Measurements from ENCODE around the gene STH. TPM values are rescaled to one million over a fixed set of nuclear protein-coding genes. Genes with fewer than 3 reads are reported as not detected.

STH gene
- total RNA-seq, 1 donor from 2014 or later, result not detected

DNA sequence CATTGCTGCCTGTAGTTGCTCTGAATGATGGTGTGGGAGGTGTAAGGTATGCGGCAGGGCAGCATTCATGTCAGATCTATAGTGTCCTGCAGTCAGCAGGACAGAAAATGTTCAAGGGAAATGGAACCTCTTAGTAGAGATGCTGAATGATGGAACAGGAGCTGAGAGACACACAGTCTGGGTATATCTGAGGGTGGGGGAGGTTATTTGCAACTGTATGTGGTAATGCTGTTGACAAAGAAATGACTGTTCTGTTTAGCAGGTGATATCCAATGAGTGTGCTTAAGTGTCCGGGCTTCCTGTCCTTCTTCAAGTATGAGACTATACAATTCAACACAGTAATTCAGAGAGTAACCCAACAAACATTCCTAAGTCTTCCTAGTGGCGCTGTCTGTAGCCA is 46.6 kb downstream of the STH start:
- no peak for TF ChIP-seq EZH2 (IDR thresholded peaks at IDR 0.05; ENCODE audit: insufficient read depth, low read length)
- TF ChIP-seq, protein P1, sequence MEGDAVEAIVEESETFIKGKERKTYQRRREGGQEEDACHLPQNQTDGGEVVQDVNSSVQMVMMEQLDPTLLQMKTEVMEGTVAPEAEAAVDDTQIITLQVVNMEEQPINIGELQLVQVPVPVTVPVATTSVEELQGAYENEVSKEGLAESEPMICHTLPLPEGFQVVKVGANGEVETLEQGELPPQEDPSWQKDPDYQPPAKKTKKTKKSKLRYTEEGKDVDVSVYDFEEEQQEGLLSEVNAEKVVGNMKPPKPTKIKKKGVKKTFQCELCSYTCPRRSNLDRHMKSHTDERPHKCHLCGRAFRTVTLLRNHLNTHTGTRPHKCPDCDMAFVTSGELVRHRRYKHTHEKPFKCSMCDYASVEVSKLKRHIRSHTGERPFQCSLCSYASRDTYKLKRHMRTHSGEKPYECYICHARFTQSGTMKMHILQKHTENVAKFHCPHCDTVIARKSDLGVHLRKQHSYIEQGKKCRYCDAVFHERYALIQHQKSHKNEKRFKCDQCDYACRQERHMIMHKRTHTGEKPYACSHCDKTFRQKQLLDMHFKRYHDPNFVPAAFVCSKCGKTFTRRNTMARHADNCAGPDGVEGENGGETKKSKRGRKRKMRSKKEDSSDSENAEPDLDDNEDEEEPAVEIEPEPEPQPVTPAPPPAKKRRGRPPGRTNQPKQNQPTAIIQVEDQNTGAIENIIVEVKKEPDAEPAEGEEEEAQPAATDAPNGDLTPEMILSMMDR (IDR thresholded peaks at IDR 0.05; ENCODE audit: insufficient read depth, low read depth, low read length), result no peak
- no peaks in the 10 kb centered on the region for H3K27me3 ChIP-seq (ENCODE audit: insufficient read depth, low read length)
- H3K27ac Mint-ChIP-seq (ENCODE audit: unreplicated experiment), result peak overlapping the region; percentile 66
- H4K20me1 ChIP-seq (ENCODE audit: insufficient read depth, low read length), result peaks cover 32% of the 10 kb centered on the region
- no peak overlapping the region for H2AFZ ChIP-seq (ENCODE audit: low read depth, low read length)
- H3K4me3 Mint-ChIP-seq (ENCODE audit: unreplicated experiment), result peak overlapping the region; percentile 23
- H3K4me1 Mint-ChIP-seq (ENCODE audit: low read depth, unreplicated experiment), result peaks cover 23% of the 10 kb centered on the region
- peaks cover 21% of the 10 kb centered on the region for H3K36me3 Mint-ChIP-seq (ENCODE audit: low read depth, unreplicated experiment)
- H3K27ac ChIP-seq (ENCODE audit: low read depth, low read length), result no peak overlapping the region
- peaks cover 47% of the 10 kb centered on the region for H3K36me3 ChIP-seq (ENCODE audit: insufficient read depth, low read length)
- no peak for FAIRE-seq
- H3K9me3 ChIP-seq (ENCODE audit: insufficient read depth, low read depth, low read length), result no peaks in the 10 kb centered on the region
- no peak overlapping the region for H3K4me2 ChIP-seq (ENCODE audit: low read length)
- DNase-seq (ENCODE audit: low read depth), result no peak
- H3K9me3 Mint-ChIP-seq (ENCODE audit: unreplicated experiment), result peaks cover under 1% of the 10 kb centered on the region
- no peaks in the 10 kb centered on the region for H3K27me3 Mint-ChIP-seq (ENCODE audit: low read depth, unreplicated experiment)
- no peak overlapping the region for H3K4me3 ChIP-seq (ENCODE audit: insufficient read depth, low read depth, low read length)
- H3K4me1 ChIP-seq (ENCODE audit: insufficient read depth, low read length), result no peaks in the 10 kb centered on the region
- peaks cover 11% of the 10 kb centered on the region for H3K79me2 ChIP-seq (ENCODE audit: insufficient read depth, low read length)
- no peak overlapping the region for H3K9ac ChIP-seq (ENCODE audit: low read length)

DNA sequence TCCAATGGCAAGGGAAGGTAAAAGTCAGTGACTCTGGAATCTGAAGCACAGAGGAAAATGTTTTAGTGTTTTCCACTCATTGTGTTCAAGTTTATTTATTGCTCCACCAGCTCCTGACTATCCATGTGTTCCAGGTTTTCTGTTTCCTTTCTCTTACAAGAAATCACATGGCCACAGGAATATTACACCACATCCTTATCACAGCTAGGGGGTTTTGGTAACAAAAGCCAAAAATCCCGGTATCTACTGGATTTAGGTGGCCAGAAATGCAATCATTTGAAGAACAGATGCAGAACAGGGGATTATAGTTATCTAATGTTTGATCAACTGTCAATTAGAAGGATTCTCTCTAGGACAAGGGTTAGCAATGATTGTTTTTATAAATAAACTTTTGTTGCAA is 47.9 kb downstream of the STH start:
- no peak for FAIRE-seq
- peaks cover 22% of the 10 kb centered on the region for H3K79me2 ChIP-seq (ENCODE audit: insufficient read depth, low read length)

DNA sequence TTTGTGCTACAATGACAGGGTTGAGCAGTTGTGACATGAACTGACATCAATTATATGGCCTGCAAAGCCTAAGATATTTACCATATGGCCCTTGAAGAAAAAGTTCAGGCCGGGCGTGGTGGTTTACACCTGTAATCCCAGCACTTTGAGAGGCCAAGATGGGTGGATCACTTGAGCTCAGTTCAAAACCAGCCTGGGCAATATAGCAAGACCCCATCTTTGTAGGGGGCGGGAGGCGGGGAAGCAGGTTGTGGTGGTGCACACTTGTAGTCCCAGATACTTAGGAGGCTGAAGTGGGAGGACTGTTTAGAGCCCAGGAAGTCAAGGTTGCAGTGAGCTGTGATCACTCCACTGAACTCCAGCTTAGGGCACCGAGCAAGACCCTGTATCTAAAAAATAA is 48.3 kb downstream of the STH start:
- H4K20me1 ChIP-seq (ENCODE audit: insufficient read depth, low read length), result peaks cover 38% of the 10 kb centered on the region
- TF ChIP-seq EZH2 (IDR thresholded peaks at IDR 0.05; ENCODE audit: insufficient read depth, low read length), result no peak
- TF ChIP-seq, protein P1 (IDR thresholded peaks at IDR 0.05; ENCODE audit: insufficient read depth, low read depth, low read length), result no peak
- H3K4me3 Mint-ChIP-seq (ENCODE audit: unreplicated experiment), result no peak overlapping the region
- H3K9me3 ChIP-seq (ENCODE audit: insufficient read depth, low read depth, low read length), result no peaks in the 10 kb centered on the region
- H3K79me2 ChIP-seq (ENCODE audit: insufficient read depth, low read length), result peaks cover 19% of the 10 kb centered on the region
- peak overlapping the region; percentile 26 for H3K27ac Mint-ChIP-seq (ENCODE audit: unreplicated experiment)
- no peak overlapping the region for H3K4me3 ChIP-seq (ENCODE audit: insufficient read depth, low read depth, low read length)
- no peaks in the 10 kb centered on the region for H3K27me3 ChIP-seq (ENCODE audit: insufficient read depth, low read length)
- H3K36me3 Mint-ChIP-seq (ENCODE audit: low read depth, unreplicated experiment), result peaks cover 29% of the 10 kb centered on the region
- peaks cover 3% of the 10 kb centered on the region for H3K4me1 ChIP-seq (ENCODE audit: insufficient read depth, low read length)
- peaks cover 44% of the 10 kb centered on the region for H3K36me3 ChIP-seq (ENCODE audit: insufficient read depth, low read length)
- no peak overlapping the region for H2AFZ ChIP-seq (ENCODE audit: low read depth, low read length)
- no peak for FAIRE-seq
- no peak overlapping the region for H3K9ac ChIP-seq (ENCODE audit: low read length)
- H3K27ac ChIP-seq (ENCODE audit: low read depth, low read length), result no peak overlapping the region
- H3K27me3 Mint-ChIP-seq (ENCODE audit: low read depth, unreplicated experiment), result no peaks in the 10 kb centered on the region
- H3K9me3 Mint-ChIP-seq (ENCODE audit: unreplicated experiment), result peaks cover 2% of the 10 kb centered on the region
- peaks cover 30% of the 10 kb centered on the region for H3K4me1 Mint-ChIP-seq (ENCODE audit: low read depth, unreplicated experiment)
- DNase-seq (ENCODE audit: low read depth), result no peak
- no peak overlapping the region for H3K4me2 ChIP-seq (ENCODE audit: low read length)

More for the DNA sequence above, 47.9 kb downstream of the STH start:
- peaks cover 27% of the 10 kb centered on the region for H3K36me3 Mint-ChIP-seq (ENCODE audit: low read depth, unreplicated experiment)
- H3K27ac ChIP-seq (ENCODE audit: low read depth, low read length), result no peak overlapping the region
- DNase-seq (ENCODE audit: low read depth), result peak; percentile 33
- no peaks in the 10 kb centered on the region for H3K9me3 ChIP-seq (ENCODE audit: insufficient read depth, low read depth, low read length)
- no peak overlapping the region for H3K4me3 Mint-ChIP-seq (ENCODE audit: unreplicated experiment)
- no peak overlapping the region for H3K27ac Mint-ChIP-seq (ENCODE audit: unreplicated experiment)
- H3K27me3 ChIP-seq (ENCODE audit: insufficient read depth, low read length), result no peaks in the 10 kb centered on the region
- H3K27me3 Mint-ChIP-seq (ENCODE audit: low read depth, unreplicated experiment), result no peaks in the 10 kb centered on the region
- no peak for TF ChIP-seq EZH2 (IDR thresholded peaks at IDR 0.05; ENCODE audit: insufficient read depth, low read length)
- TF ChIP-seq, protein P1 (IDR thresholded peaks at IDR 0.05; ENCODE audit: insufficient read depth, low read depth, low read length), result no peak
- peaks cover 2% of the 10 kb centered on the region for H3K9me3 Mint-ChIP-seq (ENCODE audit: unreplicated experiment)
- H3K36me3 ChIP-seq (ENCODE audit: insufficient read depth, low read length), result peaks cover 44% of the 10 kb centered on the region
- no peak overlapping the region for H3K4me3 ChIP-seq (ENCODE audit: insufficient read depth, low read depth, low read length)
- no peak overlapping the region for H2AFZ ChIP-seq (ENCODE audit: low read depth, low read length)
- peaks cover 28% of the 10 kb centered on the region for H3K4me1 Mint-ChIP-seq (ENCODE audit: low read depth, unreplicated experiment)
- H3K9ac ChIP-seq (ENCODE audit: low read length), result no peak overlapping the region
- H3K4me1 ChIP-seq (ENCODE audit: insufficient read depth, low read length), result peaks cover 3% of the 10 kb centered on the region
- no peak overlapping the region for H3K4me2 ChIP-seq (ENCODE audit: low read length)
- peaks cover 34% of the 10 kb centered on the region for H4K20me1 ChIP-seq (ENCODE audit: insufficient read depth, low read length)
